Gastrocnemius medialis (tissue), 4 donors: ENCODE results near the gene PLIN5. TPM values are rescaled to one million over a fixed set of nuclear protein-coding genes. Genes with fewer than 3 reads are reported as not detected.

Experiments
- ATAC-seq, 2 donors: fragments of 150-250 bp; one replicate each; pipeline ENCODE4 v1.9.1; 2016
- DNase-seq, 2 donors: peaks; one replicate each; pipeline ENCODE4 v3.0.0-alpha.2; 2019
- H3K27ac ChIP-seq, 4 donors: fragments of 200-600 bp; sonication (generic); 1 replicate in 1 of 4; 2 replicates in 3 of 4; pipeline ENCODE4 v1.5.1; 2016 to 2018; ENCODE audit warnings: mild to moderate bottlenecking in 2 of 4, moderate library complexity in 1 of 4
- H3K27me3 ChIP-seq, 3 donors: fragments of 200-600 bp; sonication (generic) in 2 of 3; 1 replicate in 1 of 3; 2 replicates in 2 of 3; pipeline versions ENCODE4 v1.5.1 to v1.6.0; 2016 to 2019; ENCODE audit warnings: mild to moderate bottlenecking in 1 of 3, moderate library complexity in 1 of 3
- H3K36me3 ChIP-seq, 2 donors: fragments of 200-600 bp; sonication (generic) in 1 of 2; one replicate each; pipeline ENCODE4 v1.5.1; 2017 to 2018
- H3K4me1 ChIP-seq, 2 donors: fragments of 200-600 bp; sonication (generic) in 1 of 2; one replicate each; pipeline ENCODE4 v1.5.1; 2016 to 2017; ENCODE audit warnings: mild to moderate bottlenecking in 2 of 2
- H3K4me3 ChIP-seq, 4 donors: fragments of 200-600 bp; sonication (generic) in 3 of 4; 1 replicate in 1 of 4; 2 replicates in 3 of 4; pipeline ENCODE4 v1.5.1; 2016 to 2019; ENCODE audit warnings: mild to moderate bottlenecking in 2 of 4
- H3K9me3 ChIP-seq, 3 donors: fragments of 200-600 bp; sonication (generic) in 2 of 3; 1 replicate in 1 of 3; 2 replicates in 2 of 3; pipeline ENCODE4 v1.5.1; 2016 to 2019
- CTCF ChIP-seq, 5 experiments: fragments of 450-650 bp in 3 of 5; fragments of 200-600 bp in 2 of 5; sonication (generic) in 2 of 5; IDR thresholded peaks in 4 of 5; conservative IDR thresholded peaks in 1 of 5; 1 replicate in 4 of 5; 2 replicates in 1 of 5; pipeline ENCODE4 v1.5.1; 2016 to 2019; ENCODE audit warnings: antibody characterized with exemption in 5 of 5, mild to moderate bottlenecking in 3 of 5, moderate library complexity in 3 of 5
- POLR2A ChIP-seq, 2 donors: fragments of 450-650 bp; IDR thresholded peaks; one replicate each; pipeline ENCODE4 v1.6.1; 2017; ENCODE audit warnings: antibody characterized with exemption in 2 of 2, mild to moderate bottlenecking in 2 of 2, moderate library complexity in 2 of 2
- in situ Hi-C, 4 donors: fragments of 200-750 bp; cut with MboI; loops; one replicate each; pipeline versions ENCODE4 v1.15.0 to v1.8.0; 2017; ENCODE audit warnings: low sequenced_read_pairs in 4 of 4
- intact Hi-C: fragments of 100-400 bp; cut with DNase I; formaldehyde crosslinking; loops from one replicate; pipeline ENCODE4 v1.15.1; 2023; ENCODE audit warnings: low total_unique reads
- total RNA-seq, 4 donors: library from RNA; depleted of rRNA; stranded (reverse); fragments of >200 nt; gene quantifications; one replicate each; pipeline versions ENCODE4 v1.1.0 to v1.2.3, GENCODE V29; 2016

The PLIN5 gene
- total RNA-seq, 4 donors from 2014 or later: 23.5 to 127 (median 52.9) TPM

GRCh38 chr19:4503132-4503824 is 31.7 kb downstream of the PLIN5 start:
- H3K4me3 ChIP-seq: no peak overlapping the region
- peak overlapping the region; percentile 14 to 99 (median 40) for H3K27ac ChIP-seq
- in situ Hi-C loops (no loop called here), intact Hi-C loops (no loop called here)
- TF ChIP-seq CTCF (IDR thresholded peaks at IDR 0.05 in 4 of 5, conservative IDR thresholded peaks at IDR 0.05 in 1 of 5) (no peak), POLR2A (IDR thresholded peaks at IDR 0.05) (no peak)
- ATAC-seq (no peak), DNase-seq (no peak)
- no peaks in the 10 kb centered on the region for H3K9me3 ChIP-seq
- peaks cover 0 to 63% of the 10 kb centered on the region in 2 donors for H3K36me3 ChIP-seq
- no peaks in the 10 kb centered on the region for H3K27me3 ChIP-seq
- peaks cover 22 to 25% of the 10 kb centered on the region in 2 donors for H3K4me1 ChIP-seq

DNA sequence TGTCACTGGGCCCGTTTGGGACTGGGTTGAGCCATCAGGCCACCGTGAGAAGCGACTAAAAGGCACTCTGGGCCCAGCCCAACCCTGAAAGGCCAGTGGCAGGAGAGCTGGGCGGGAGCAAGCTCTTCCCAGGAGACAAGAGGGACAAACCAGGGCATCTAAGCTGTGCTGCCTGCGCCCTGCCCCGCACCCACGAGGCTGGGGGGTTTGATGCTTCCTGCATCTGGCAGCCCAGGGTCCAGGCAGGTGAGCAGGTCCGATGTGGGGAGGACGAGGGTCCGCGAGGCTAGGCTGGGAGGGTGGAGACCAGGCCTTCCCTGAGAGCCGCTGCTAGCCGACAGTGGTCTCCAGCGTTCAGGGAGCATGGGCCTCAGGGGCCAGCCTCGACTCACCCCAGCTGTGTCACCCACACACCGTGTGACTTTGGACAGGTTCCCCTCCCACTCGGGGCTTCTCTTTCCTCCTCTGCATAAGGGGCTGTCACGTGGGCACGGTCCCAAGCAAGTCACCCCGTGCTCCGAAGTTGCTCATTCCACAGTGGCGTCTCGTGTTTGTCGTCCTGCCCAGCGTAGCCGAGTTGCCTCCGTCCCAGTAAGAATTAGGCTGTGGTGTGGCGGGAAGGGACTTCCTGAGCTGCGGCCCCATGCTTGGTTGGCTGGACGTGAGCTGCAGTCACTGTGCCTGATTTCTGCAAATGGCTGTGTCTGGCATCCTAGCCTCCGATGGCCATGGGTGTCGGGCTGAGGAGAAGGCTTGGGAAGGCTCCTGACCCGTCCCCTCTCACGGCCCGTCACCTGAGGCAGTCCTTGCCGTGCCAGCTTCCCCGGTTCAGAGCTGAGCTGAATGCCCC is 32.5 kb downstream of the PLIN5 start:
- Histone ChIP-seq H3K4me1 (peaks cover 14 to 17% of the 10 kb centered on the region in 2 donors), H3K4me3 (no peak overlapping the region), H3K36me3 (peaks cover 0 to 67% of the 10 kb centered on the region in 2 donors), H3K27me3 (no peaks in the 10 kb centered on the region), H3K27ac (peak overlapping the region; percentile 14 to 99 (median 43)), H3K9me3 (no peaks in the 10 kb centered on the region)
- ATAC-seq (peak in 1 of 2 donors; percentile 3), DNase-seq (no peak)
- intact Hi-C loops (no loop called here), in situ Hi-C loops (no loop called here)
- TF ChIP-seq CTCF (IDR thresholded peaks at IDR 0.05 in 4 of 5, conservative IDR thresholded peaks at IDR 0.05 in 1 of 5) (no peak), POLR2A (IDR thresholded peaks at IDR 0.05) (no peak)

DNA sequence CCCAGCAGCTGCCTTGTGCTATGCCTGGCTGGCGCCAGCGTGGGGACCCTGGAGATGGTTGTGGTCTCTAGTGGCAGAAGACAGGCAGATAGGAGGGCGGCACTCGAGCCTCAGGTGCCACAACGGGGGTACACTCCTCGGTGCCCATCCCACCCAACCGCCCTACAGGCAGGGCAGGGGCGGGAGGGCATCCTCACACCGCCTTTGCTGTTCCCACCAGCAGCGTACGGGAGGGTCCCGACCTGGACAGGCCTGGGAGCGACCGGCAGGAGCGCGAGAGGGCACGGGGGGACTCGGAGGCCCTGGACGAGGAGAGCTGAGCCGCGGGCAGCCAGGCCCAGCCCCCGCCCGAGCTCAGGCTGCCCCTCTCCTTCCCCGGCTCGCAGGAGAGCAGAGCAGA is 33.3 kb downstream of the PLIN5 start:
- in situ Hi-C loops: no loop called here
- Histone ChIP-seq H3K27ac (peak overlapping the region in 3 of 4 donors; percentile 25 to 99 (median 61)), H3K36me3 (peaks cover 0 to 68% of the 10 kb centered on the region in 2 donors), H3K9me3 (no peaks in the 10 kb centered on the region), H3K4me1 (peaks cover 8 to 13% of the 10 kb centered on the region in 2 donors), H3K4me3 (no peak overlapping the region), H3K27me3 (no peaks in the 10 kb centered on the region)
- ATAC-seq (no peak), DNase-seq (no peak)
- TF ChIP-seq CTCF (IDR thresholded peaks at IDR 0.05 in 4 of 5, conservative IDR thresholded peaks at IDR 0.05 in 1 of 5) (no peak), POLR2A (IDR thresholded peaks at IDR 0.05) (no peak)
- intact Hi-C loops: no loop called here

- Histone ChIP-seq H3K9me3 (no peaks in the 10 kb centered on the region), H3K4me3 (no peak overlapping the region), H3K27ac (peak overlapping the region in 3 of 4 donors; percentile 25 to 99 (median 61)), H3K36me3 (peaks cover 0 to 67% of the 10 kb centered on the region in 2 donors), H3K27me3 (no peaks in the 10 kb centered on the region), H3K4me1 (peaks cover 4 to 9% of the 10 kb centered on the region in 2 donors)
- in situ Hi-C loops (no loop called here), intact Hi-C loops (no loop called here)
- no peak for DNase-seq
- no peak for ATAC-seq
- no peak for TF ChIP-seq POLR2A (IDR thresholded peaks at IDR 0.05)
- TF ChIP-seq CTCF (IDR thresholded peaks at IDR 0.05 in 4 of 5, conservative IDR thresholded peaks at IDR 0.05 in 1 of 5): no peak
Measured at GRCh38 chr19:4500841-4501591, 34.0 kb downstream of the PLIN5 start.
